Endothelial cell (in vitro differentiated cells): ENCODE data around the gene STT3B. TPM values are rescaled to one million over a fixed set of nuclear protein-coding genes. Genes with fewer than 3 reads are reported as not detected.

Experiments
- DNase-seq: peaks from one replicate; pipeline ENCODE4 v3.0.0; 2021; ENCODE audit warnings: low spot score
- H3K27ac Mint-ChIP-seq: one replicate; pipeline ENCODE4 v1.8.0; 2021; ENCODE audit warnings: mixed read lengths, inconsistent platforms; ENCODE audit not compliant: unreplicated experiment
- H3K27me3 Mint-ChIP-seq: one replicate; pipeline ENCODE4 v1.8.0; 2021; ENCODE audit warnings: mild to moderate bottlenecking, moderate library complexity, mixed read lengths, inconsistent platforms; ENCODE audit not compliant: unreplicated experiment
- H3K36me3 Mint-ChIP-seq: one replicate; pipeline ENCODE4 v1.8.0; 2021; ENCODE audit warnings: mild to moderate bottlenecking, low read depth, mixed read lengths, inconsistent platforms; ENCODE audit not compliant: unreplicated experiment
- H3K4me1 Mint-ChIP-seq: one replicate; pipeline ENCODE4 v1.8.0; 2021; ENCODE audit warnings: mild to moderate bottlenecking, mixed read lengths, inconsistent platforms; ENCODE audit not compliant: unreplicated experiment
- H3K4me3 Mint-ChIP-seq: one replicate; pipeline ENCODE4 v1.8.0; 2021; ENCODE audit warnings: mild to moderate bottlenecking, mixed read lengths, inconsistent platforms; ENCODE audit not compliant: unreplicated experiment
- H3K9me3 Mint-ChIP-seq: one replicate; pipeline ENCODE4 v1.8.0; 2021; ENCODE audit warnings: mixed read lengths, inconsistent platforms; ENCODE audit not compliant: unreplicated experiment
- CTCF ChIP-seq: fragments of 200-600 bp; sonication (generic); IDR thresholded peaks from one replicate; pipeline ENCODE4 v1.5.0; 2021; ENCODE audit warnings: antibody characterized with exemption; ENCODE audit not compliant: unreplicated experiment
- total RNA-seq: library from RNA; stranded (reverse); fragmentation: NEBNext Ultra II Directional; extraction: Animal tissue kit (Norgen Biotek cat#: 25700); gene quantifications from one replicate; pipeline ENCODE4 v1.2.1, GENCODE V29; 2021; ENCODE audit not compliant: unreplicated experiment

The STT3B gene
- total RNA-seq, 1 donor from 2014 or later = 103 TPM

- Mint-ChIP-seq H3K4me3 (peak overlapping the region; percentile 98), H3K4me1 (peaks cover 23% of the 10 kb centered on the region), H3K27ac (peak overlapping the region; percentile 91), H3K9me3 (no peaks in the 10 kb centered on the region), H3K27me3 (peaks cover 9% of the 10 kb centered on the region), H3K36me3 (no peaks in the 10 kb centered on the region)
- peak; percentile 48 for DNase-seq
- TF ChIP-seq CTCF = no peak
These were observed 692 bp downstream of the STT3B start for GRCh38 chr3:31533169-31534064.

- no peaks in the 10 kb centered on the region for H3K9me3 Mint-ChIP-seq
- no peak for TF ChIP-seq CTCF
- no peak for DNase-seq
- peak overlapping the region; percentile 36 for H3K27ac Mint-ChIP-seq
- H3K4me1 Mint-ChIP-seq = peaks cover 26% of the 10 kb centered on the region
- H3K36me3 Mint-ChIP-seq = no peaks in the 10 kb centered on the region
- peaks cover 9% of the 10 kb centered on the region for H3K27me3 Mint-ChIP-seq
- peak overlapping the region; percentile 98 for H3K4me3 Mint-ChIP-seq
These were observed 1.3 kb downstream of the STT3B start for GRCh38 chr3:31534065-31534425.

- Mint-ChIP-seq H3K9me3 (no peaks in the 10 kb centered on the region), H3K4me1 (peaks cover 32% of the 10 kb centered on the region), H3K27ac (peak overlapping the region; percentile 68), H3K27me3 (peaks cover 6% of the 10 kb centered on the region), H3K4me3 (no peak overlapping the region), H3K36me3 (no peaks in the 10 kb centered on the region)
- TF ChIP-seq CTCF = no peak
- no peak for DNase-seq
These were observed 3.8 kb downstream of the STT3B start for GRCh38 chr3:31536497-31536896.

GRCh38 chr3:31538801-31539200 lies 6.1 kb downstream of the STT3B start:
- Mint-ChIP-seq H3K27me3 (no peaks in the 10 kb centered on the region), H3K4me1 (peaks cover 28% of the 10 kb centered on the region), H3K27ac (peak overlapping the region; percentile 13), H3K36me3 (no peaks in the 10 kb centered on the region), H3K9me3 (no peaks in the 10 kb centered on the region), H3K4me3 (no peak overlapping the region)
- no peak for TF ChIP-seq CTCF
- no peak for DNase-seq

- Mint-ChIP-seq H3K4me1 (peaks cover 25% of the 10 kb centered on the region), H3K27me3 (no peaks in the 10 kb centered on the region), H3K4me3 (no peak overlapping the region), H3K27ac (no peak overlapping the region), H3K9me3 (no peaks in the 10 kb centered on the region), H3K36me3 (no peaks in the 10 kb centered on the region)
- DNase-seq = no peak
- no peak for TF ChIP-seq CTCF
These were observed 6.5 kb downstream of the STT3B start for GRCh38 chr3:31539275-31539674.
